Measurements from ENCODE around the gene NTSR1. TPM values are rescaled to one million over a fixed set of nuclear protein-coding genes. Genes with fewer than 3 reads are reported as not detected.

Gene NTSR1
- total RNA-seq, 1 donor from 2014 or later = 0.40 TPM

DNA sequence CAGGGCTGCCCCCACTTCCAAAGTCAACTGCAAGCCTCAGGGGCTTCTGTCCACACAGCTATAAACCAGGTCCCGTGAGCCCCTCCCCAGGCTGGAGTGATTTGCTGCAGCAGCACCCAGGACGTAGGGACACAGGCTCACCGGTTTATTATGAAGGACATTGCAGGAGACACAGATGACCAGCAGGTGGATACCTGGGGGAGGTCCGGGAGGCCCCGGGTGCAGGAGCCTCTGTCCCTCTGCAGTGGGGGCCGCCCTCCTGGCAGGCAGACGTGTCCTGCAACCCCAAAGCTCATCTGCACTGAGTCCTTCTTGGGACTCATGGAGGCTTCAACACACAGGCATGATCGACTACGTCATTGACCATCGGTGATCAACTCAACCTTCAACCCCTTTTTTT is 14.5 kb upstream of the NTSR1 start:
- no peak for DNase-seq (ENCODE audit: low spot score)

DNA sequence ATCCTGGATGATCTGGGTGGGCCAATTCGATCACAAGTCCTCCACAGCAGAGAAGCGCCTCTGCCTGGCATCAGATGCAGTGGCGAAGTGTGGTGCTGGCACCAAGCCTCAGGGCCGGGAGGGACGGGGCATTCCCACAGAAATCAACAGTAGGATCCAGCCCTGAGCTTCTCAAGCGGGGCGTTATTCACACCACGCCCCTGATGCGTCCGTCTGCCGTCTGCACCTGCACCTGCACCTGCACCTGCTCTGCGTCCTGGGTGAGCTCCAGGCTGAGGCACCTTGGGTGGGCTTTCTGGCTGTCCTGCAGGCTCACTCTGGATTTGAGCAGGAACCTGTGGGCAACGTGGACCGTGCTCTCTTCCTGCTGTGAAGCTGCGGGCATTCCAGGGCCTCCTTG is 13.8 kb upstream of the NTSR1 start:
- no peak for DNase-seq (ENCODE audit: low spot score)

DNA sequence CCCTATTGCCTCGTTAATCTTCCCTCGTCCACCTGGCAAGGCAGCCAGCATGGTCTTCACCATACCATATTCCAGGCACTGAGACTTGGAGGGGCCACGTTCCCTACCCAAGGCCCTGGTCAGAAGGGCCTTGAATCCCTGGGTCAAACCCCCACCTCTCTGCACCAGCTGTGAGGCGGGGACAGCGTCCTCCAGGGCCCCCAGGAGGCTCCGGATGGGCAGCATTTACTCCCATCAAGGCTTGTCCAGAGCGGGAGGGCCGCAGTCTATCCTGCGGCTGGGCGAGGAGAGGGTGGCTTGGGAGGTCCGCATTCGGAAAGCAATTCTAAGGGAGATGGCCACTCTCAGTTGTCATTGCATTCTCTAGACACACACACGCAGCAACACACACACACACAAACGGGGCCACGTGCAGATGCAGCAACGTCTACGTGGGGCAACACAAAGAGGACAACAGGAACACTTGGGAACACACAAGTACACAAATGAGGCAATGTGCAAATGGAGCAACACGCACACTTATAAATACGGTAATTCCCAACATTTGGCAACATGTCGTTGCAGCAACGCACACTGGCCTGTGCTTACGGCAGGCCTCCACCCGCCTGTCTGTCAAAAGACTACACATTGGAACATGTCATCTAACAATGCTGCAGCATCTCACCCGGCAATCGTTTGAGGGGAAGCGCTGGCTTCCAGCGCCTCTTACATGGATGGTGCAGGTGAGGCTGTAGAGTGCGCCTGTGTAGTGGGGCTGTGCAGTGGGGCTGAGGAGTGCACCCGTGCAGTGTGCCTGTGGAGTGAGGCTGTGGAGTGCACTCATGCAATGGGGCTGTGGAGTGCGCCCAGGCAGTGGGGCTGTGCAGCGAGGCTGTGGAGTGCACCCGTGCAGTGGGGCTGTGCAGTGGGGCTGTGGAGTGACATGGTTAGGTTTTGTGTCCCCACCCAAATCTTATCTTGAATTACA is 12.9 kb upstream of the NTSR1 start:
- no peak for DNase-seq (ENCODE audit: low spot score)

DNA sequence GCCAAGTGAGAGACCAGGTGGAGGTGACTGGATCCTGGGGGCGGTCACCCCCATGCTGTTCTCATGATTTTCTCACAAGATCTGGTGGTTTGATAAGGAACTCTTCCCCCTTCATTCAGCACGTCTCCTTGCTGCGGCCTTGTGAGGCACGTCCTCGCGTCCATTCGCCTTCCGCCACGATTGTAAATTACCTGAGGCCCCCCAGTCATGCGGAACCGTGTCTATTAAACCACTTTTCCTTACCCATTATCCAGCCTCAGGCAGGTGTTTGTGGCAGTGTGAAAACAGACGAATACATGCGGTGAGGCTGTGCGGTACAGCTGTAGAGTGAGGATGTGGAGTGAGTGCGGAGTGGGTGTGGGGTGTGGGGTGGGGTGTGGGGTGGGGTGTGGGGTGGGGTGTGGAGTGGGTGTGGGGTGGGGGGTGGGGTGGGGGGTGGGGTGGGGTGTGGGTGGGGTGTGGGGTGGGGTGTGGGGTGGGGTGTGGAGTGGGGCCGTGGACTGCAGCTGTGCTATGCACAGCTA is 12.1 kb upstream of the NTSR1 start:
- no peak for DNase-seq (ENCODE audit: low spot score)

DNA sequence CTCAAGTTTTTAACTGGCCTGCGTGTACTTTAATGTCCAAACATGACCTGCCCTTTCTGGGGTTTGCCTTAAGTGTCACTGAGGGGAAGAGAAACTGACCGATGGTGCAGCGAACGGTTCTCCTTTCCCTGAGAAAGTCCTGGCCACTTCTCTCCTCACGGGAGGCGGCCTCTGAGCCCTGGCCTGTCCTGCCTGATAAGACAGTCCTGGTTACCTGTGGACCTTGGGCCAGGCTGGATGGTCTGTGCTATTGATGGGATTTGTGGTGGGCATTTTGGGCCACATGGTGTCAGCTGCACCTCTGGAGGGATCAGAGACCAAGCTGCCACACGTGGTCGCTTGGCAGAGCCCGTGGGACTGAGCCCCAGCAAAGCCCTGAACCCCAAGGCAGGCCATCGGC is 11.6 kb upstream of the NTSR1 start:
- DNase-seq (ENCODE audit: low spot score) = no peak

- DNase-seq (ENCODE audit: low spot score) = no peak
These were observed 11.1 kb upstream of the NTSR1 start for GRCh38 chr20:62697468-62697912.

DNA sequence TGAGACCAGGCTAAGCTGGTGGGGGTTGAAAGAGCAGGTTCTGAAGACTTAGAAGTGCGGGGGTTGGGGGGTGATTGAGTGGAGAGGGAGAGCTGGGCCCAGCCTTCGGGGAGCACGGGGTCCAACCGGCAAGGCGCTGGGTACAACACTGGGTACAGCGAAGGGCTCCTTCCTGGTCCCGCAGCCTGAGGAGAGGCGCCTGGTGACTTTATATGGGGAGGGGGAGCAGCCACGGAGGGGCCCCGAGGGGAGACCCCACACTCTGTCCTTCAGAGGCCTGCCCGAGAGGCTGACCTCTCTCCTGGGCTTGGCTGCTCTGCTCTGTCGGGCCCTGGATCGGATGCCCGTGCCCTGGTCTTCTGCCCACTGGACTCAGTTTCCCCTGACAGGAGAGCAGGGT is 10.4 kb upstream of the NTSR1 start:
- no peak for DNase-seq (ENCODE audit: low spot score)

DNA sequence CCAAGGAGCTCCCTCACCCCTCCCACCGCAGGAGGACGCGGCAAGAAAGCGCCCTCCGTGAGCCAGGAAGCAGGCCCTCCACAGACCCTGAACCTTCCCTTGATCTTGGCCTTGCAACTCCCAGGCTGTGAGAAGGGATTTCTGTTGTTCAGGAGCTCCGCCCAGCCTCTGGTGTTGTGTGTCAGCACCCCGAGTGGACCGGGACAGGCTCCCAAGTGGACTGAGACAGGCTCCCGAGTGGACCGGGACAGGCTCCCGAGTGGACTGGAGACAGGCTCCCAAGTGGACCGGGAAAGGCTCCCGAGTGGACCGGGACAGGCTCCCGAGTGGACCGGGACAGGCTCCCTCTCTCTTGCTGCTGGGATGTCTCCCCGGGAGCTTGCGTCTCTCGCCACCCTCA is 9.3 kb upstream of the NTSR1 start:
- no peak for DNase-seq (ENCODE audit: low spot score)

DNA sequence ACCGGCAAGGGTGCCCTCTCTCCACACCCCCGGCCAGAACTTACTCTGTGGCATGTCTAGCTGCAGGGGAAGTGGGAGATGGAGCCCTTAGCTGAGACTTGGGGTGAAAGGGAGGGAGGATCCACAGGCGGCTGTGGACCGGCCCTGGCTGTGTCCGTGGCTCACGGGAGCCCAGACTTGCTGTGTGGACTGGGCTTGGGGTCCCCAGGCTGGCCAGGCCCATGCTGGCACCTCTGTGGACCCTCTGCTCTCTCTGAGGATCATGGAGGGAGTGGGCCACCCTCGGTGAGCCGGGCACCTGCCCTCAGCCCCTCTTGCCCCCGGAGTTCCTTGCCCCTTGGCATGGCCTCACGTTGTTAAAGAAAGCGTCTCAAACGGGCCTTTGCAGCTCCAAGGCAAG is 8.9 kb upstream of the NTSR1 start:
- DNase-seq (ENCODE audit: low spot score) = no peak

DNA sequence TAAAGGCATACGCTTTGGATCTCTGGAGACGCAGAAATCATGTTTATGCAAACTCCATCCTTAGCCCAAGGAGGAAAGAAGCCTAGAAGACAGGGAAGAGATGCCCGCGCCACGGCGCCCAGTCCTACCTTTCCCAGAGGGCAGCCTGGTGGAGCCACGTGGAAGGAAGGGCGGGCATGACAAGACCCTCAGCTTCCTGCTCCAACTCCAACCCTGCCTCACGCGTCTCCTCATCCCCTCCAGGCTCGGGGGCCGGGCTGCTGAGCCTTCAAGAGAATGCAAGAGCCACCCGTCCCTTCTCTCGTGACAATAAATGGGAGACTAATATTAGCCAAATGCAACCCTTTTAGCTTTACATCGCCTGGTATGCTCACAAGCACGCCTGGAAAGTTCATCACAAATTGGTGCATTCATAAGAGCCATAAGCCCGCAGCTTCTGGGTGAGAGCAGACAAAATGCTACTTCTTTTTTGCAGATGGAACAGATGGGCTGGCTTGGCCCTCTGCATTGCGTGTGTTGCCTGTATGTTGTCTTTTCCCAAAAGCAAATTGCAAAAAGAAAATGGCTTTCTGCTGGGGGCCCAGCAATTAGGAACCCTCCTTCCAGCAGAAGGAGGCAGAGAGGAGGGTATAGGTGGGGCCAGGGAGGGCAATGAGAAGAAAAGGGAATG is 8.2 kb upstream of the NTSR1 start:
- no peak for DNase-seq (ENCODE audit: low spot score)

- DNase-seq (ENCODE audit: low spot score) = no peak
These were observed 7.2 kb upstream of the NTSR1 start for GRCh38 chr20:62701161-62702012.

DNA sequence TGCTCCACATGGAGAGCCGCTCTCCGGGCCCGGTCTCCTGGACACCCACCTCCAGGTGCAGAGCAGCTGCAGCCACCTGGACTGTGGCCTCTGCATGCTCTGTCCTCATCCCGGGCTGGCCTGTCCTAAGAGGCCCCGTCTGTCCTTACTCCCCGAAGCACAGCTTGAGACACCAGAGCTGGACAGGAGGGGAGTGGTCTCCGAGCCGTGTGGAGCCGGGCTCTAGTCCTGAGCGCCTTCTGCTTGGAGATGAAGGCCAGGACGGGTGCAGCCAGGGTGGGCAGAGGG is 6.7 kb upstream of the NTSR1 start:
- no peak for DNase-seq (ENCODE audit: low spot score)

DNA sequence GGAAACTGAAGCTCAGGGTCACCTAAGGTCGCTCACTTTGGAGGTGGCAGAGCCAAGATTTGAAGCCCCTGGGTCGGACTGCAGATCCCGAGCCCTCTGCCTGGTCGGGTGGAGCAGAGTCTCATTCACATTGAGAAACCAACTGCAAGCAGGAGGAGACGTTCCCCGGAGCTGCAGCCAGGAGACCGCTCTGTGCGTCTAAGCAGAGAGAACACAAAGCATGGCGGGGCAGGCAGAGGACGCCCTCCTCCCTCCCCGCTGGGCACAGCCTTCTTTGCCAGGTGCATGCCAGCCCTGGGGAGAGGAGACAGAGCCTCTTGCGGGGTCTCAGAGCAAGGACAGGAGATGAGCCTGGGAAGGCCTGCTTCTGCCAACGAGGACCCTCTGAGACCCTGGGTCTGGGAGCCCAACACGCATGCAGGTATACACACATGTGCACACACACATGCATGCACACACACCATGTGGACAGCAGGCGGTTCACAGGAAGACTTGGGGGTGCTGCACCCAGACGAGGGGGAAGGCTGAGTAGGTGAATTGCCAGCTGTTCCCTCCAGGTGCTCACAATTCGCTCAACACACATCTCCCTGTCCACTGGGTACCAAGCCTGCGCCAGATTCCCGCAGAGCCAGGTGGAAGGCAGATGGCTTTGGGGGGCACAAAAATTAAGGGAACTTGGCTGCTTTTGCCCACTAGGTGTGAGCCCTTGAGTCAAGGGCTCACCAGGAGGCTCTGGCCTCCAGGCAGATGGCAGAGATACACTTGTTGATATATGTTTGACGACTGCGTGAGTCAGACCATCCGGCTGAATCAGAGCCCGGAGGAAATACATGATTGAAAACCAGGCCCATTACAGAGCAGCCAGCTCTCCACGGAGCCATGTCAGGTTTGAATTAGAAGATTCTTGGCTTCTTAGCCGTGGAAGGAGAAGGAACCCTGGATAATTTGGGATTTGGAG is 5.5 kb upstream of the NTSR1 start:
- no peak for DNase-seq (ENCODE audit: low spot score)

DNA sequence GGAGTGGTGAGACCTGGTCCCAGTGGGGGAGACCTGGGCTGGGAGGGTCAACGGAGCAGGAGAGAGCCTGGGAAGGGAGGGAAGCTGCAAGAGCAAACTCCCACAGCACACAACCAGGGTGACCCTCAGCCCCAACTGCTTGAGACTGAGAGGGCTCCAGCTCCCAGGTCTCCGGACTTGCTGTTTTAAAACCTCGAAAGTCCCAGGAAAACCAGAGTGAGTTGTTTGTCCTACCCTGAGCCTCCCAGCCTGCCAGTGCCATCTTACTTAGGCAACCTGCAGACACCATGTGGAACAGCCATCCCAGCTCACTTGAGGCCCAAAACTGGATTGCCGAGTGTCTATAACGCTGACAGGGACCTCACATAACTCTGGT is 4.8 kb upstream of the NTSR1 start:
- DNase-seq (ENCODE audit: low spot score) = no peak

DNA sequence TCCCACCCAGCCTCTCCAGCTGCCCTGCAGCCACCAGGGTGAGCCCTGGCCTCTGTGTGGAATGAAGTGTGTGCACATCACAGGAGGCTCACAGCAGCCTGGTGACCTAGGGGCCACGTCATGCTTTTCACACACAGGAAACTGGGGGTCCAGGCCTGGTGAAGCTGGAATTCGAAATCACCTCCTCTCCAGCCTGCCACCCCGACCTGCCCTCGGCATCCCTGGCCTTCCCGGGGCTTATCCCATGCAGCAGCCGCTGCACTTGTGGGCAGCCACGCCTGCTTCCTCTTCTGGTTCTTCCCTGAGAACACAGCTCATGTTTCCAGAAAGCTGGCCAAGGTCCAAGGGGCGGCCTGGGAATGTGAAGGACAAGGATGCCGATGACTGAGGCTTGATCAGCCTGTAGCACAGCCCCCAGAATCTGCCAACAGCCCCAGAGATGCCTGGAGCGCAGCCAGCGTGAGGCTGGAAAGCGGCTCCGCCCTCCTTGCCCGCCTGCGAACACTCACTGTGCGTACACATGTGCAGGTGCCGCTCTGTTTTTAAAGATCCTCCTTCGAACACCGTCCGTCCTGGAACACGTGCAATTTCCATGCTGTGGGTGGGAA is 4.2 kb upstream of the NTSR1 start:
- peak; percentile 78 for DNase-seq (ENCODE audit: low spot score)

DNA sequence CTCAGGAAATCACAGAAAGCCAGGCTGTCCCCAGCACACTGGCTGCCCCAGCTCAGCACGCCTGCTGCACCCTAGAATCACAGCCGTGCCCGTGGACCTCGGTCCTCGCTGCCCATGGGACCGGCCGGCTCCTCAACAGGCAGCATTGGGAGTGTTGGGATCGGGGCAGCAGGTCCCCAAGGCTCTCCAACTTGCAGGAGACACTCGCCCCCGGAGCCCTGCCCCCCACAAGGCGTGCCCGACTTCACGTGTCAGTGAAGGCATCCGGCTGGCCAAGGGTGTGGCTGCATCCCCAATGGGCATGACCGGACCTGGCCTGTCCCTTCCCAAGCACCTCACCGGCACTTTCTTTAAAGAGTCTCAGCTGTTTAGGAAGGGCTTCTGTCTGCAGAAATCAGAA is 3.0 kb upstream of the NTSR1 start:
- no peak for DNase-seq (ENCODE audit: low spot score)

DNA sequence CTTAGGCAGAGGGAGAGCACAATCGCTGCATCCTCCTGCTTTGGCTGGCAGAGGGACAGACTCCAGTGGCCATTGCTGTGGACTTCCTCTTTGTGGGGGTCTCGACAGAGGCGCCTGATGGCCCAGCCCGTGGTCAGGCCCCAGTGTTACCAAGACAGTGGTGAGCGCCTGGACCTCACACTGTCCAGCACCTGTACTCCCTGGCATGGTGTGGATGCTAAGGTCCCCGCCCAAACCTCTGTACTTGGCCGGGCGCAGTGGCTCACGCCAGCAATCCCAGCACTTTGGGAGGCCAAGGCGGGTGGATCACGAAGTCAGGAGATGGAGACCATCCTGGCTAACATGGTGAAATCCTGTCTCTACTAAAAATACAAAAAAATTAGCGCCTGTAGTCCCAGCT is 2.3 kb upstream of the NTSR1 start:
- no peak for DNase-seq (ENCODE audit: low spot score)

GRCh38 chr20:62706857-62707256 is 1.8 kb upstream of the NTSR1 start:
- no peak for DNase-seq (ENCODE audit: low spot score)

DNA sequence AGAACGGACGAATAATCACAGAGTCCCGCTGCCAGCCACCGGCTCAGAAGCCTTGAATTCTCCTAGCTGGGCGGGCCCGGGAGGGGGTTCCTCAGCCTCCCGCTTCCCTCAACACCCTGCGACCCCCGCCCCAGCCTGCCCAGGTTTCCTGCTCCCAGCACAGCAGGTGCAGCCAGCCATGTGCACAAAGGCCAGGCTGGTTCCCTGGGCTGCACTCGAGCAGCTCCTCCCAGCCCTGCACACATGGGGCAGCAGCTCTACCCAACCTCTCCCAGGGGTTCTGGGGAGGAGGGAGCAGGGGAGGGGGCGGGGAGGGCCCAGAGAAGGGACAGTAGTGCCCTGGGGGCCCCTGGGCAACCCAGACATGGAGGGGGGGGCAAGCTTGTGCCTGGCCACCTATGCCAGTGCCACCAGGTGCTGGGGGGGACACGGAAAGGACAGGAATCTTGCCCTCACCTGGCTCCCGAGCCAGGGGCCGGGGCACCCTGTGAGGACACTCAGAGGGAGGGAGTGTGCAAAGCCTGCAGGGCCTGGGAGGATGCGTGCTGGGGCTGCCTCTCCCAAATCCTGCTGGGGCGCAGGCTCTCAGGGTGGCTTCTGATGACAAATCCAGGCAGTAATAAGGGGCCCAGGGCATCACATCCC is 1.2 kb upstream of the NTSR1 start:
- no peak for DNase-seq (ENCODE audit: low spot score)

DNA sequence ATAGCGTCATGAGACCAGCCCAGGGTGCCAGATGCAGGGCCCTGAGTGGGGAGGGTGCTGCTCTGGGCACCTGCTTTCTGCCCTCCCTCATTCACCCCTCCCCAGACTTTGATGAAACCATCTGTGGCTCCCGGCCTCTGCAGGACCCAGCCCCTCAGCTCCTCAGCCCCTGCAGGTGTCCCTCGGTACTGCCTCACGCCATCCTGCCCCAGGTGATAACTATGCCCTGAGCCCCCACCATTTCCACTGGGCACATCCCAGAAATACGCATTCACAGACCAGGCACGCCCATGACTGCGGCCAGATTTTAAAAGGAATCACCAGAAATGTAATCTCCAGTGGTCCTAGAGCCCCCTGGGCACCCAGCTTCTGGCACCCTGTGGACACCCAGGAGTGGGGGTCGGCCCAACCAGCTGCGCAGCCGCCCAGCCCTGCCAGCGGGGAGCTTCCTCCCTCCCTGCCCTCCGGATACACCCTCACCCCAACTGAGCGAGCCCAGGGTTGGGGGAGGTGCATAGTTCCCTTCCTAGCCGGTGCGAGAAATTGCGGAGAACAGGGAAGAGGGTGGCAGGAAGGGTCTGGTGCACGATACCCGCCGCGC is 615 bp upstream of the NTSR1 start:
- no peak for DNase-seq (ENCODE audit: low spot score)
